GM12865 (cell line): ENCODE data around the gene PPM1L.
A peak's percentile ranks its signal among the peaks of the same experiment; 100 is the strongest.

Source experiments
- DNase-seq: peaks from one replicate; pipeline ENCODE4 v3.0.0; 2010; ENCODE audit warnings: low read depth
- H3K4me3 ChIP-seq: 2 replicates; pipeline ENCODE4 v1.5.1; 2011; ENCODE audit warnings: mild to moderate bottlenecking, low read depth, low read length, control low read depth
- CTCF ChIP-seq: IDR thresholded peaks from 2 replicates; pipeline ENCODE4 v1.5.1; 2011; ENCODE audit warnings: low read length, control low read depth, low read depth, inconsistent platforms; ENCODE audit not compliant: insufficient read depth; ENCODE audit errors: missing control alignments

Gene PPM1L

GRCh38 chr3:160831401-160831800 is 75.4 kb downstream of the PPM1L start:
- TF ChIP-seq CTCF: no peak
- no peak for DNase-seq

GRCh38 chr3:160837394-160837980 is 81.5 kb downstream of the PPM1L start:
- DNase-seq: peak; percentile 11
- H3K4me3 ChIP-seq: no peak overlapping the region
- no peak for TF ChIP-seq CTCF

More at GRCh38 chr3:160831401-160831800, 75.4 kb downstream of the PPM1L start:
- no peak overlapping the region for H3K4me3 ChIP-seq

GRCh38 chr3:160840590-160840989 is 84.6 kb downstream of the PPM1L start:
- TF ChIP-seq CTCF: no peak
- no peak for DNase-seq
- H3K4me3 ChIP-seq: no peak overlapping the region

- no peak for DNase-seq
- no peak for TF ChIP-seq CTCF
- no peak overlapping the region for H3K4me3 ChIP-seq
These were observed 85.4 kb downstream of the PPM1L start for GRCh38 chr3:160841455-160841854.

GRCh38 chr3:160842021-160843005 is 86.3 kb downstream of the PPM1L start:
- TF ChIP-seq CTCF: no peak
- DNase-seq: no peak
- no peak overlapping the region for H3K4me3 ChIP-seq

- H3K4me3 ChIP-seq: no peak overlapping the region
- no peak for DNase-seq
- no peak for TF ChIP-seq CTCF
These were observed 95.7 kb downstream of the PPM1L start for GRCh38 chr3:160851629-160852210.
